ENCODE results near the gene FTCD. TPM values are rescaled to one million over a fixed set of nuclear protein-coding genes. Genes with fewer than 3 reads are reported as not detected.
"Not testable (repeated sequence)": the region's sequence is repeated elsewhere in the genome, so short reads cannot be mapped to it uniquely, and the experiment has no call there.

FTCD gene
- total and polyA plus RNA-seq, 4 donors = 0.50 to 8.7 (median 1.8) TPM

- intact Hi-C loops (cut with DNase I); H3K27me3 ChIP-seq (ENCODE audit: control insufficient read depth in 1 of 2, insufficient read depth in 2 of 2, low read length in 1 of 2); H3K4me1 ChIP-seq (ENCODE audit: control insufficient read depth in 1 of 2, insufficient read depth in 2 of 2, low read length in 2 of 2); DNase-seq; H3K36me3 ChIP-seq (ENCODE audit: control insufficient read depth in 1 of 2, insufficient read depth in 2 of 2, low read length in 1 of 2); H3K27ac ChIP-seq (ENCODE audit: low read depth in 1 of 2, low read length in 2 of 2); ATAC-seq (ENCODE audit: low FRiP score); H3K9me3 ChIP-seq (ENCODE audit: control insufficient read depth, low read length); H3K4me3 ChIP-seq (ENCODE audit: low read length in 2 of 2): not testable (repeated sequence)
- 92 to 96% methylated on average over 3 of the region's 3 CpGs for WGBS, 2 donors
Measured at GRCh38 chr21:46176443-46177129, 21.2 kb upstream of the FTCD start.

GRCh38 chr21:46173573-46173972 is 18.2 kb upstream of the FTCD start:
- H3K9me3 ChIP-seq (ENCODE audit: control insufficient read depth, low read length) = no peaks in the 10 kb centered on the region
- intact Hi-C loops (cut with DNase I) = no loop called here
- no peak for ATAC-seq (ENCODE audit: low FRiP score)
- 90 to 93% methylated on average over 1 of the region's 1 CpG for WGBS, 2 donors
- H3K4me3 ChIP-seq (ENCODE audit: low read length in 2 of 2) = no peak overlapping the region
- H3K27me3 ChIP-seq (ENCODE audit: control insufficient read depth in 1 of 2, insufficient read depth in 2 of 2, low read length in 1 of 2) = no peaks in the 10 kb centered on the region
- peak; percentile 22 to 37 for DNase-seq
- no peak overlapping the region for H3K27ac ChIP-seq (ENCODE audit: low read depth in 1 of 2, low read length in 2 of 2)
- no peaks in the 10 kb centered on the region for H3K4me1 ChIP-seq (ENCODE audit: control insufficient read depth in 1 of 2, insufficient read depth in 2 of 2, low read length in 2 of 2)
- no peaks in the 10 kb centered on the region for H3K36me3 ChIP-seq (ENCODE audit: control insufficient read depth in 1 of 2, insufficient read depth in 2 of 2, low read length in 1 of 2)

GRCh38 chr21:46172863-46173528 is 17.6 kb upstream of the FTCD start:
- no peak for ATAC-seq (ENCODE audit: low FRiP score)
- intact Hi-C loops (cut with DNase I) = no loop called here
- DNase-seq = peak; percentile 24 to 36
- H3K27me3 ChIP-seq (ENCODE audit: control insufficient read depth in 1 of 2, insufficient read depth in 2 of 2, low read length in 1 of 2) = no peaks in the 10 kb centered on the region
- H3K4me1 ChIP-seq (ENCODE audit: control insufficient read depth in 1 of 2, insufficient read depth in 2 of 2, low read length in 2 of 2) = no peaks in the 10 kb centered on the region
- H3K4me3 ChIP-seq (ENCODE audit: low read length in 2 of 2) = no peak overlapping the region
- H3K27ac ChIP-seq (ENCODE audit: low read depth in 1 of 2, low read length in 2 of 2) = no peak overlapping the region
- WGBS, 2 donors = 92 to 96% methylated on average over 6 of the region's 6 CpGs
- no peaks in the 10 kb centered on the region for H3K36me3 ChIP-seq (ENCODE audit: control insufficient read depth in 1 of 2, insufficient read depth in 2 of 2, low read length in 1 of 2)
- H3K9me3 ChIP-seq (ENCODE audit: control insufficient read depth, low read length) = no peaks in the 10 kb centered on the region

GRCh38 chr21:46171996-46172862 is 16.9 kb upstream of the FTCD start:
- Histone ChIP-seq H3K36me3 (ENCODE audit: control insufficient read depth in 1 of 2, insufficient read depth in 2 of 2, low read length in 1 of 2) (no peaks in the 10 kb centered on the region), H3K27ac (ENCODE audit: low read depth in 1 of 2, low read length in 2 of 2) (no peak overlapping the region), H3K4me3 (ENCODE audit: low read length in 2 of 2) (no peak overlapping the region), H3K4me1 (ENCODE audit: control insufficient read depth in 1 of 2, insufficient read depth in 2 of 2, low read length in 2 of 2) (no peaks in the 10 kb centered on the region), H3K27me3 (ENCODE audit: control insufficient read depth in 1 of 2, insufficient read depth in 2 of 2, low read length in 1 of 2) (no peaks in the 10 kb centered on the region), H3K9me3 (ENCODE audit: control insufficient read depth, low read length) (no peaks in the 10 kb centered on the region)
- peak; percentile 28 to 57 for DNase-seq
- intact Hi-C loops (cut with DNase I) = no loop called here
- ATAC-seq (ENCODE audit: low FRiP score) = no peak
- WGBS, 2 donors = 90 to 94% methylated on average over 20 to 21 of the region's 21 CpGs

DNA sequence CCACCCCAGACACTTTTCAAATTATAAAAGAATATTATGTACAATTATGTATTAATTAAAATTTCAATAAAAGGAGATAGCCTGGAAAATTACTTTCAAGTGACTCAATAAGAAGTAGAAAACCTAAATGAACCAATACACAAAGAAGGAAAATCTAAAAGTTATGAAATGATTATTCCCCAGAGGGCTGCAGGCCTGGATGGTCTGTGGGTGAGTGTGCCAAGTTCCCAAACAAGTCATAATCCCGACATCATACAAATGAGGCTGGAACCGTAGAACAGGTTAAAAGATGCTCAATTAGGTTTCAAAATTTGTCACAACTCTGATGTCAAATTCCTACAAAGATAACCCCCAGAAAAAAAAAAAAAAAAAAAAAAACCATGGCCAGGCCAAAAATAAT is 16.2 kb upstream of the FTCD start:
- H3K27ac ChIP-seq (ENCODE audit: low read depth in 1 of 2, low read length in 2 of 2) = no peak overlapping the region
- H3K4me1 ChIP-seq (ENCODE audit: control insufficient read depth in 1 of 2, insufficient read depth in 2 of 2, low read length in 2 of 2) = no peaks in the 10 kb centered on the region
- H3K27me3 ChIP-seq (ENCODE audit: control insufficient read depth in 1 of 2, insufficient read depth in 2 of 2, low read length in 1 of 2) = no peaks in the 10 kb centered on the region
- WGBS, 2 donors = 23 to 24% methylated on average over 2 of the region's 2 CpGs
- ATAC-seq (ENCODE audit: low FRiP score) (no peak), DNase-seq (peak in 1 of 2 donors; percentile 17)
- no peak overlapping the region for H3K4me3 ChIP-seq (ENCODE audit: low read length in 2 of 2)
- H3K36me3 ChIP-seq (ENCODE audit: control insufficient read depth in 1 of 2, insufficient read depth in 2 of 2, low read length in 1 of 2) = no peaks in the 10 kb centered on the region
- no peaks in the 10 kb centered on the region for H3K9me3 ChIP-seq (ENCODE audit: control insufficient read depth, low read length)
- intact Hi-C loops (cut with DNase I) = no loop called here

- peak; percentile 23 to 35 for DNase-seq
- intact Hi-C loops (cut with DNase I); H3K36me3 ChIP-seq (ENCODE audit: control insufficient read depth in 1 of 2, insufficient read depth in 2 of 2, low read length in 1 of 2); H3K27ac ChIP-seq (ENCODE audit: low read depth in 1 of 2, low read length in 2 of 2); H3K9me3 ChIP-seq (ENCODE audit: control insufficient read depth, low read length); H3K4me1 ChIP-seq (ENCODE audit: control insufficient read depth in 1 of 2, insufficient read depth in 2 of 2, low read length in 2 of 2); H3K27me3 ChIP-seq (ENCODE audit: control insufficient read depth in 1 of 2, insufficient read depth in 2 of 2, low read length in 1 of 2); ATAC-seq (ENCODE audit: low FRiP score); H3K4me3 ChIP-seq (ENCODE audit: low read length in 2 of 2): not testable (repeated sequence)
- 86 to 94% methylated on average over 1 of the region's 1 CpG for WGBS, 2 donors
Measured at GRCh38 chr21:46170436-46171193, 15.2 kb upstream of the FTCD start.

DNA sequence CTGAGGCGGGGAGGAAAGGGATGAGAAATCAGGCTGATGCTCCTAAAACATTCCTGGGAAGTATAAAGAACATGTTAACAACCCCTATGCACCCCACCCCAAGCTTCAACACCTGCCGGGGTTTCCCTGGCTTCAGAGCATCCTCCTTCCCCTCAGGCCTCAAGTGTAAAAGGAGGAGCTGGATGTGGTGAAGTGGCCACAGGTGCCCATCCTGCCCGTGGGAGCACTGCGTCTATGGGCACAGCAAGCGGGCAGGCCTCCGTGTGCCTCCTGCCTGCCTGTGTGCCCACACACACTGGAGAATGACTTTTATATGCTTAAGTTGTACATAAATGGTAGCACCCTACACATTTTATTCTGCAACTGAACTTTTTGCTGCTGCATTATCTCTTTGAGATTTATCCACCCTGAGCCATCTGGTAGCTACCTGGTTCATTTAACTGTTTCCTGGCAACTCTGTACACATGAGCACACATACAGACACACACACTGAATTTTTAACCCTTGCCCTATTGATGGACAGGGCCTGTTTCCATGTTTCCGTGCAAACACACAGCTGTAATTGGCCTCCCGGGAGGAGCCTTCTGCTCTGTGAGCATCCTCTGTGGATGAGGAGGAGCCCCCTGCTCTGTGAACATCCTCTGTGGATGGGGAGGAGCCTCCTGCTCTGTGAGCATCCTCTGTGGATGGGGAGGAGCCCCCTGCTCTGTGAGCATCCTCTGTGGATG is 13.4 kb upstream of the FTCD start:
- no peaks in the 10 kb centered on the region for H3K36me3 ChIP-seq (ENCODE audit: control insufficient read depth in 1 of 2, insufficient read depth in 2 of 2, low read length in 1 of 2)
- DNase-seq = peak in 1 of 2 donors; percentile 9
- intact Hi-C loops (cut with DNase I) = no loop called here
- ATAC-seq (ENCODE audit: low FRiP score) = no peak
- H3K27me3 ChIP-seq (ENCODE audit: control insufficient read depth in 1 of 2, insufficient read depth in 2 of 2, low read length in 1 of 2) = no peaks in the 10 kb centered on the region
- H3K4me1 ChIP-seq (ENCODE audit: control insufficient read depth in 1 of 2, insufficient read depth in 2 of 2, low read length in 2 of 2) = no peaks in the 10 kb centered on the region
- no peak overlapping the region for H3K27ac ChIP-seq (ENCODE audit: low read depth in 1 of 2, low read length in 2 of 2)
- no peak overlapping the region for H3K4me3 ChIP-seq (ENCODE audit: low read length in 2 of 2)
- 76 to 80% methylated on average over 8 of the region's 8 CpGs for WGBS, 2 donors
- no peaks in the 10 kb centered on the region for H3K9me3 ChIP-seq (ENCODE audit: control insufficient read depth, low read length)

- 79 to 84% methylated on average over 14 of the region's 14 CpGs for WGBS, 2 donors
- no peak for ATAC-seq (ENCODE audit: low FRiP score)
- no peaks in the 10 kb centered on the region for H3K9me3 ChIP-seq (ENCODE audit: control insufficient read depth, low read length)
- intact Hi-C loops (cut with DNase I) = no loop called here
- no peaks in the 10 kb centered on the region for H3K36me3 ChIP-seq (ENCODE audit: control insufficient read depth in 1 of 2, insufficient read depth in 2 of 2, low read length in 1 of 2)
- no peaks in the 10 kb centered on the region for H3K4me1 ChIP-seq (ENCODE audit: control insufficient read depth in 1 of 2, insufficient read depth in 2 of 2, low read length in 2 of 2)
- H3K27ac ChIP-seq (ENCODE audit: low read depth in 1 of 2, low read length in 2 of 2) = no peak overlapping the region
- DNase-seq = peak; percentile 42 to 71
- H3K27me3 ChIP-seq (ENCODE audit: control insufficient read depth in 1 of 2, insufficient read depth in 2 of 2, low read length in 1 of 2) = no peaks in the 10 kb centered on the region
- H3K4me3 ChIP-seq (ENCODE audit: low read length in 2 of 2) = no peak overlapping the region
Measured at GRCh38 chr21:46168238-46168637, 12.9 kb upstream of the FTCD start.

All from aorta (tissue), 5 donors.